ENCODE measurements around the gene BMP6.
A peak's percentile ranks its signal among the peaks of the same experiment; 100 is the strongest.

Gene BMP6

GRCh38 chr6:7881765-7882500 is 156.0 kb downstream of the BMP6 start:
- H3K14ac ChIP-seq (ENCODE audit: low read length in 2 of 2): no peak overlapping the region
- H3K18ac ChIP-seq (ENCODE audit: low read depth in 1 of 2, low read length in 2 of 2): no peak overlapping the region
- H2BK120ac ChIP-seq (ENCODE audit: low read depth, low read length): no peak overlapping the region
- no peaks in the 10 kb centered on the region for H3K27me3 ChIP-seq (ENCODE audit: control insufficient read depth in 1 of 2, insufficient read depth in 1 of 2, low read length in 2 of 2)
- no peak overlapping the region for H3K4me2 ChIP-seq (ENCODE audit: low read length, poor library complexity, severe bottlenecking)
- no peak overlapping the region for H2BK15ac ChIP-seq (ENCODE audit: low read depth, poor library complexity, severe bottlenecking)
- H3K4ac ChIP-seq (ENCODE audit: low read depth in 1 of 2, low read length in 2 of 2): no peak overlapping the region
- WGBS: 92% methylated on average over 8 of the region's 8 CpGs
- H2BK12ac ChIP-seq (ENCODE audit: low read length in 2 of 2): no peak overlapping the region
- H3K36me3 ChIP-seq (ENCODE audit: control insufficient read depth in 1 of 2, insufficient read depth in 2 of 2, low read depth in 1 of 2, low read length in 2 of 2): peaks cover 47 to 87% of the 10 kb centered on the region in 2 experiments
- no peak overlapping the region for H4K8ac ChIP-seq (ENCODE audit: low read length)
- H3K9me3 ChIP-seq (ENCODE audit: control insufficient read depth, low read length): no peaks in the 10 kb centered on the region
- H3K27ac ChIP-seq (ENCODE audit: low read length, poor library complexity, severe bottlenecking): peak overlapping the region; percentile 79
- H4K91ac ChIP-seq (ENCODE audit: low read length): no peak overlapping the region
- H3K4me1 ChIP-seq (ENCODE audit: control insufficient read depth, insufficient read depth, low read depth, low read length): peaks cover 16% of the 10 kb centered on the region
- H3K4me3 ChIP-seq (ENCODE audit: insufficient read depth in 1 of 2, low read depth in 1 of 2, low read length in 2 of 2): no peak overlapping the region
- no peak overlapping the region for H3K9ac ChIP-seq (ENCODE audit: low read length)
- no peak for DNase-seq
- peaks cover 7% of the 10 kb centered on the region for H3K79me1 ChIP-seq (replicated peaks; ENCODE audit: low read length, poor library complexity, severe bottlenecking)
- no peak overlapping the region for H2AFZ ChIP-seq (ENCODE audit: low read depth, low read length)
- no peak overlapping the region for H2BK5ac ChIP-seq (ENCODE audit: low read depth, low read length, poor library complexity, severe bottlenecking)
- H2AK5ac ChIP-seq (ENCODE audit: low read length, severe bottlenecking): peak overlapping the region; percentile 72
- H3K23ac ChIP-seq (ENCODE audit: low read length in 2 of 2): no peak overlapping the region

GRCh38 chr6:7882505-7883257 is 156.8 kb downstream of the BMP6 start:
- no peak overlapping the region for H4K8ac ChIP-seq (ENCODE audit: low read length)
- H3K9me3 ChIP-seq (ENCODE audit: control insufficient read depth, low read length): no peaks in the 10 kb centered on the region
- no peak overlapping the region for H2BK5ac ChIP-seq (ENCODE audit: low read depth, low read length, poor library complexity, severe bottlenecking)
- H3K4ac ChIP-seq (ENCODE audit: low read depth in 1 of 2, low read length in 2 of 2): no peak overlapping the region
- H3K4me3 ChIP-seq (ENCODE audit: insufficient read depth in 1 of 2, low read depth in 1 of 2, low read length in 2 of 2): no peak overlapping the region
- H3K36me3 ChIP-seq (ENCODE audit: control insufficient read depth in 1 of 2, insufficient read depth in 2 of 2, low read depth in 1 of 2, low read length in 2 of 2): peaks cover 55 to 94% of the 10 kb centered on the region in 2 experiments
- H2BK12ac ChIP-seq (ENCODE audit: low read length in 2 of 2): no peak overlapping the region
- no peak overlapping the region for H3K23ac ChIP-seq (ENCODE audit: low read length in 2 of 2)
- H3K14ac ChIP-seq (ENCODE audit: low read length in 2 of 2): no peak overlapping the region
- no peaks in the 10 kb centered on the region for H3K27me3 ChIP-seq (ENCODE audit: control insufficient read depth in 1 of 2, insufficient read depth in 1 of 2, low read length in 2 of 2)
- DNase-seq: no peak
- no peak overlapping the region for H3K9ac ChIP-seq (ENCODE audit: low read length)
- H3K27ac ChIP-seq (ENCODE audit: low read length, poor library complexity, severe bottlenecking): peak overlapping the region; percentile 79
- H4K91ac ChIP-seq (ENCODE audit: low read length): no peak overlapping the region
- peaks cover 11% of the 10 kb centered on the region for H3K79me1 ChIP-seq (replicated peaks; ENCODE audit: low read length, poor library complexity, severe bottlenecking)
- 98% methylated on average over 18 of the region's 19 CpGs for WGBS
- H2AK5ac ChIP-seq (ENCODE audit: low read length, severe bottlenecking): peak overlapping the region; percentile 72
- no peak overlapping the region for H2AFZ ChIP-seq (ENCODE audit: low read depth, low read length)
- H2BK120ac ChIP-seq (ENCODE audit: low read depth, low read length): no peak overlapping the region
- H3K4me2 ChIP-seq (ENCODE audit: low read length, poor library complexity, severe bottlenecking): no peak overlapping the region
- no peak overlapping the region for H2BK15ac ChIP-seq (ENCODE audit: low read depth, poor library complexity, severe bottlenecking)
- H3K4me1 ChIP-seq (ENCODE audit: control insufficient read depth, insufficient read depth, low read depth, low read length): peaks cover 16% of the 10 kb centered on the region
- H3K18ac ChIP-seq (ENCODE audit: low read depth in 1 of 2, low read length in 2 of 2): no peak overlapping the region

- Histone ChIP-seq H3K9me3 (ENCODE audit: control insufficient read depth, low read length) (no peaks in the 10 kb centered on the region), H3K27ac (ENCODE audit: low read length, poor library complexity, severe bottlenecking) (peak overlapping the region; percentile 0), H3K4ac (ENCODE audit: low read depth in 1 of 2, low read length in 2 of 2) (no peak overlapping the region), H2BK15ac (ENCODE audit: low read depth, poor library complexity, severe bottlenecking) (no peak overlapping the region), H2AFZ (ENCODE audit: low read depth, low read length) (no peak overlapping the region), H4K8ac (ENCODE audit: low read length) (no peak overlapping the region), H3K23ac (ENCODE audit: low read length in 2 of 2) (no peak overlapping the region), H4K91ac (ENCODE audit: low read length) (no peak overlapping the region), H2AK5ac (ENCODE audit: low read length, severe bottlenecking) (peak overlapping the region; percentile 6), H3K18ac (ENCODE audit: low read depth in 1 of 2, low read length in 2 of 2) (no peak overlapping the region), H3K79me1 (replicated peaks; ENCODE audit: low read length, poor library complexity, severe bottlenecking) (peaks cover 14% of the 10 kb centered on the region), H3K9ac (ENCODE audit: low read length) (no peak overlapping the region), H3K4me3 (ENCODE audit: insufficient read depth in 1 of 2, low read depth in 1 of 2, low read length in 2 of 2) (no peak overlapping the region), H2BK12ac (ENCODE audit: low read length in 2 of 2) (no peak overlapping the region), H3K14ac (ENCODE audit: low read length in 2 of 2) (no peak overlapping the region), H3K4me2 (ENCODE audit: low read length, poor library complexity, severe bottlenecking) (no peak overlapping the region), H3K27me3 (ENCODE audit: control insufficient read depth in 1 of 2, insufficient read depth in 1 of 2, low read length in 2 of 2) (no peaks in the 10 kb centered on the region), H2BK5ac (ENCODE audit: low read depth, low read length, poor library complexity, severe bottlenecking) (no peak overlapping the region), H3K36me3 (ENCODE audit: control insufficient read depth in 1 of 2, insufficient read depth in 2 of 2, low read depth in 1 of 2, low read length in 2 of 2) (peaks cover 61 to 98% of the 10 kb centered on the region in 2 experiments), H2BK120ac (ENCODE audit: low read depth, low read length) (no peak overlapping the region), H3K4me1 (ENCODE audit: control insufficient read depth, insufficient read depth, low read depth, low read length) (peaks cover 16% of the 10 kb centered on the region)
- WGBS: 97% methylated on average over 7 of the region's 8 CpGs
- DNase-seq: no peak
Observed at GRCh38 chr6:7883381-7883780, 157.5 kb downstream of the BMP6 start.

- 100% methylated on average over 1 of the region's 3 CpGs for WGBS
Observed at GRCh38 chr6:7886132-7886531, 160.2 kb downstream of the BMP6 start.

More at GRCh38 chr6:7886132-7886531, 160.2 kb downstream of the BMP6 start:
- no peak overlapping the region for H4K8ac ChIP-seq (ENCODE audit: low read length)
- no peak overlapping the region for H3K4me2 ChIP-seq (ENCODE audit: low read length, poor library complexity, severe bottlenecking)
- peaks cover 10% of the 10 kb centered on the region for H3K4me1 ChIP-seq (ENCODE audit: control insufficient read depth, insufficient read depth, low read depth, low read length)
- H3K4ac ChIP-seq (ENCODE audit: low read depth in 1 of 2, low read length in 2 of 2): peak overlapping the region in 1 of 2 experiments; percentile 11
- H3K4me3 ChIP-seq (ENCODE audit: insufficient read depth in 1 of 2, low read depth in 1 of 2, low read length in 2 of 2): no peak overlapping the region
- no peak overlapping the region for H3K27ac ChIP-seq (ENCODE audit: low read length, poor library complexity, severe bottlenecking)
- peaks cover 28% of the 10 kb centered on the region for H3K79me1 ChIP-seq (replicated peaks; ENCODE audit: low read length, poor library complexity, severe bottlenecking)
- no peak overlapping the region for H3K18ac ChIP-seq (ENCODE audit: low read depth in 1 of 2, low read length in 2 of 2)
- no peak overlapping the region for H3K9ac ChIP-seq (ENCODE audit: low read length)
- no peaks in the 10 kb centered on the region for H3K27me3 ChIP-seq (ENCODE audit: control insufficient read depth in 1 of 2, insufficient read depth in 1 of 2, low read length in 2 of 2)
- no peak for DNase-seq
- H3K36me3 ChIP-seq (ENCODE audit: control insufficient read depth in 1 of 2, insufficient read depth in 2 of 2, low read depth in 1 of 2, low read length in 2 of 2): peaks cover 63 to 100% of the 10 kb centered on the region in 2 experiments
- H2BK15ac ChIP-seq (ENCODE audit: low read depth, poor library complexity, severe bottlenecking): no peak overlapping the region
- H2BK12ac ChIP-seq (ENCODE audit: low read length in 2 of 2): no peak overlapping the region
- H3K9me3 ChIP-seq (ENCODE audit: control insufficient read depth, low read length): no peaks in the 10 kb centered on the region
- no peak overlapping the region for H4K91ac ChIP-seq (ENCODE audit: low read length)
- H3K23ac ChIP-seq (ENCODE audit: low read length in 2 of 2): no peak overlapping the region
- no peak overlapping the region for H2BK120ac ChIP-seq (ENCODE audit: low read depth, low read length)
- H2AFZ ChIP-seq (ENCODE audit: low read depth, low read length): no peak overlapping the region
- no peak overlapping the region for H3K14ac ChIP-seq (ENCODE audit: low read length in 2 of 2)
- H2AK5ac ChIP-seq (ENCODE audit: low read length, severe bottlenecking): no peak overlapping the region
- H2BK5ac ChIP-seq (ENCODE audit: low read depth, low read length, poor library complexity, severe bottlenecking): no peak overlapping the region
